A673 (cell line): ENCODE data around the gene BRAT1. TPM values are rescaled to one million over a fixed set of nuclear protein-coding genes. Genes with fewer than 3 reads are reported as not detected.

Experiments used
- BruUV-seq: library from RNA; stranded (reverse); fragments of 400-500 nt; replicated peaks from 2 replicates; lab custom pipeline; 2021; lab: Mats Ljungman, UMichigan
- CTCF ChIA-PET: fragments of 300-600 bp; sonication (Branson Sonifier 250); formaldehyde crosslinking; loops from one replicate; lab custom pipeline; 2022; ENCODE audit warnings: antibody characterized with exemption; lab: Charles Lee
- POLR2A ChIA-PET: fragments of 300-600 bp; sonication (Branson Sonifier 250); formaldehyde crosslinking; loops from one replicate; lab custom pipeline; 2022; ENCODE audit warnings: antibody characterized with exemption; ENCODE audit not compliant: low non-redundant PET; lab: Charles Lee
- DNase-seq: peaks from one replicate; pipeline ENCODE4 v3.0.0-alpha.2; 2015; ENCODE audit warnings: low spot score
- H3K27ac ChIP-seq: fragments of 200-600 bp; sonication (generic); 2 replicates; pipeline ENCODE4 v1.5.1; 2016; ENCODE audit warnings: mixed run types, low read depth, mild to moderate bottlenecking, mixed read lengths, antibody characterized with exemption, low read length; ENCODE audit not compliant: poor library complexity, severe bottlenecking
- H3K27me3 ChIP-seq: fragments of 200-600 bp; sonication (generic); replicated peaks from 2 replicates; pipeline ENCODE4 v1.6.1; 2017; ENCODE audit warnings: mixed run types, low read depth, mild to moderate bottlenecking, mixed read lengths, antibody characterized with exemption, low read length; ENCODE audit not compliant: insufficient read depth, poor library complexity
- H3K36me3 ChIP-seq: fragments of 200-600 bp; sonication (generic); 2 replicates; pipeline ENCODE4 v1.6.1; 2016; ENCODE audit warnings: mixed run types, mild to moderate bottlenecking, mixed read lengths, antibody characterized with exemption, low read length; ENCODE audit not compliant: insufficient read depth, poor library complexity, severe bottlenecking
- H3K4me1 ChIP-seq: fragments of 200-600 bp; sonication (generic); 2 replicates; pipeline ENCODE4 v1.6.1; 2017; ENCODE audit warnings: mixed run types, mild to moderate bottlenecking, mixed read lengths, antibody characterized with exemption, low read length; ENCODE audit not compliant: insufficient read depth, poor library complexity, severe bottlenecking
- H3K4me3 ChIP-seq: fragments of 200-600 bp; sonication (generic); 2 replicates; pipeline ENCODE4 v1.5.1; 2016; ENCODE audit warnings: low read depth, mixed run types, mild to moderate bottlenecking, mixed read lengths, low read length; ENCODE audit not compliant: poor library complexity, severe bottlenecking
- H3K9me3 ChIP-seq: fragments of 200-600 bp; sonication (generic); 2 replicates; pipeline ENCODE4 v1.6.1; 2016; ENCODE audit warnings: mixed run types, low read depth, mild to moderate bottlenecking, mixed read lengths, antibody characterized with exemption, low read length; ENCODE audit not compliant: poor library complexity, severe bottlenecking
- CTCF ChIP-seq: fragments of 300-800, 200-600 bp; sonication (generic); conservative IDR thresholded peaks from 2 replicates; pipeline ENCODE4 v1.5.1; 2017; ENCODE audit warnings: low read depth, mild to moderate bottlenecking, antibody characterized with exemption, low read length, moderate library complexity, mixed read lengths
- EZH2 ChIP-seq: fragments of 200-600 bp; sonication (generic); IDR thresholded peaks from 2 replicates; pipeline ENCODE4 v1.6.1; 2017; ENCODE audit warnings: borderline replicate concordance, low read depth, mild to moderate bottlenecking, mixed read lengths, antibody characterized with exemption, low read length; ENCODE audit not compliant: poor library complexity, severe bottlenecking
- intact Hi-C: fragments of 100-400 bp; cut with micrococcal nuclease; formaldehyde crosslinking; loops from one replicate; pipeline ENCODE4 v1.10.0; 2022; ENCODE audit not compliant: unreplicated experiment
- total RNA-seq: library from RNA; stranded (reverse); gene quantifications from 2 replicates; pipeline ENCODE4 v1.2.3, GENCODE V29; 2021

BRAT1 gene
- total RNA-seq, 1 experiment from 2014 or later = 47.9 TPM

- POLR2A ChIA-PET = no interaction called here
- no peak overlapping the region for H3K4me3 ChIP-seq
- no TSS peak for BruUV-seq
- H3K4me1 ChIP-seq = no peaks in the 10 kb centered on the region
- no peak for TF ChIP-seq CTCF
- no peak for TF ChIP-seq EZH2
- CTCF ChIA-PET = no interaction called here
- no peak for DNase-seq
- peaks cover 14% of the 10 kb centered on the region for H3K36me3 ChIP-seq
- no peaks in the 10 kb centered on the region for H3K9me3 ChIP-seq
- no peak overlapping the region for H3K27ac ChIP-seq
- intact Hi-C loops = no loop called here
- H3K27me3 ChIP-seq = no peaks in the 10 kb centered on the region
These were observed 25.3 kb upstream of the BRAT1 start for GRCh38 chr7:2580636-2581035.

GRCh38 chr7:2577914-2578680, 22.8 kb upstream of the BRAT1 start:
- ChIA-PET POLR2A (no interaction called here), CTCF (no interaction called here)
- no TSS peak for BruUV-seq
- Histone ChIP-seq H3K27me3 (no peaks in the 10 kb centered on the region), H3K9me3 (no peaks in the 10 kb centered on the region), H3K4me3 (no peak overlapping the region), H3K4me1 (no peaks in the 10 kb centered on the region), H3K27ac (no peak overlapping the region), H3K36me3 (peaks cover 7% of the 10 kb centered on the region)
- intact Hi-C loops = no loop called here
- no peak for DNase-seq
- TF ChIP-seq CTCF = no peak
- TF ChIP-seq EZH2 = no peak

GRCh38 chr7:2576742-2577491, 21.6 kb upstream of the BRAT1 start:
- CTCF ChIA-PET = no interaction called here
- no peak for DNase-seq

More at GRCh38 chr7:2576742-2577491, 21.6 kb upstream of the BRAT1 start:
- intact Hi-C loops = no loop called here
- H3K4me1 ChIP-seq = no peaks in the 10 kb centered on the region
- no TSS peak for BruUV-seq
- no peak overlapping the region for H3K4me3 ChIP-seq
- H3K9me3 ChIP-seq = no peaks in the 10 kb centered on the region
- no peak for TF ChIP-seq CTCF
- TF ChIP-seq EZH2 = no peak
- no peaks in the 10 kb centered on the region for H3K27me3 ChIP-seq
- POLR2A ChIA-PET = no interaction called here
- no peak overlapping the region for H3K27ac ChIP-seq
- peaks cover 7% of the 10 kb centered on the region for H3K36me3 ChIP-seq
